Mesenchymal stem cell (in vitro differentiated cells and primary cell): Measurements from ENCODE around the gene WASHC3.

Experiments
- DNase-seq: peaks from one replicate; pipeline ENCODE4 v3.0.0-alpha.2; 2013
- H2AFZ ChIP-seq: one replicate; pipeline ENCODE4 v1.6.1; 2013; ENCODE audit warnings: low read depth, mild to moderate bottlenecking, control low read depth, inconsistent platforms, low read length, moderate library complexity
- H2AK5ac ChIP-seq: 2 replicates; pipeline ENCODE4 v1.6.1; 2013; ENCODE audit warnings: low read length, moderate library complexity, mild to moderate bottlenecking, inconsistent platforms; ENCODE audit not compliant: severe bottlenecking
- H2BK120ac ChIP-seq: one replicate; pipeline ENCODE4 v1.6.1; 2013; ENCODE audit warnings: low read depth, mild to moderate bottlenecking, inconsistent platforms, low read length, moderate library complexity
- H2BK12ac ChIP-seq, 2 experiments: one replicate each; pipeline ENCODE4 v1.6.1; 2013; ENCODE audit warnings: inconsistent platforms in 2 of 2, low read length in 2 of 2, mild to moderate bottlenecking in 2 of 2, moderate library complexity in 2 of 2, control low read depth in 1 of 2
- H2BK15ac ChIP-seq: one replicate; pipeline ENCODE4 v1.6.1; 2013; ENCODE audit warnings: mild to moderate bottlenecking, low read depth, inconsistent platforms; ENCODE audit not compliant: poor library complexity, severe bottlenecking
- H2BK5ac ChIP-seq: 2 replicates; pipeline ENCODE4 v1.6.1; 2013; ENCODE audit warnings: low read depth, mild to moderate bottlenecking, low read length, control low read depth, inconsistent platforms; ENCODE audit not compliant: poor library complexity, severe bottlenecking
- H3K14ac ChIP-seq, 2 experiments: one replicate each; pipeline ENCODE4 v1.6.1; 2013; ENCODE audit warnings: inconsistent platforms in 2 of 2, low read length in 2 of 2, control low read depth in 1 of 2, mild to moderate bottlenecking in 1 of 2, moderate library complexity in 1 of 2
- H3K18ac ChIP-seq, 2 experiments: one replicate each; pipeline ENCODE4 v1.6.1; 2013; ENCODE audit warnings: inconsistent platforms in 2 of 2, low read length in 2 of 2, control low read depth in 1 of 2, low read depth in 1 of 2, mild to moderate bottlenecking in 1 of 2
- H3K23ac ChIP-seq, 2 experiments: one replicate each; pipeline ENCODE4 v1.6.1; 2013; ENCODE audit warnings: inconsistent platforms in 2 of 2, low read length in 2 of 2, mild to moderate bottlenecking in 2 of 2, moderate library complexity in 2 of 2, control low read depth in 1 of 2
- H3K27ac ChIP-seq: 2 replicates; pipeline ENCODE4 v1.5.1; 2013; ENCODE audit warnings: mild to moderate bottlenecking, moderate library complexity, low read length, control low read depth, inconsistent platforms; ENCODE audit not compliant: poor library complexity, severe bottlenecking
- H3K27me3 ChIP-seq, 2 experiments: 2 replicates each; pipeline versions ENCODE4 v1.6.1 to v1.7.0; 2013; ENCODE audit warnings: low read length in 2 of 2, mild to moderate bottlenecking in 2 of 2, moderate library complexity in 2 of 2, control low read depth in 1 of 2, inconsistent platforms in 1 of 2; ENCODE audit not compliant: control insufficient read depth in 1 of 2, insufficient read depth in 1 of 2
- H3K36me3 ChIP-seq, 2 experiments: 2 replicates each; pipeline versions ENCODE4 v1.6.1 to v1.7.0; 2013; ENCODE audit warnings: low read length in 2 of 2, control low read depth in 1 of 2, inconsistent platforms in 1 of 2, low read depth in 1 of 2, mild to moderate bottlenecking in 1 of 2; ENCODE audit not compliant: insufficient read depth in 2 of 2, control insufficient read depth in 1 of 2
- H3K4ac ChIP-seq, 2 experiments: one replicate each; pipeline ENCODE4 v1.6.1; 2013; ENCODE audit warnings: inconsistent platforms in 2 of 2, low read length in 2 of 2, mild to moderate bottlenecking in 2 of 2, moderate library complexity in 2 of 2, control low read depth in 1 of 2, low read depth in 1 of 2
- H3K4me1 ChIP-seq: 2 replicates; pipeline ENCODE4 v1.6.1; 2013; ENCODE audit warnings: low read depth, low read length, control low read depth; ENCODE audit not compliant: control insufficient read depth, insufficient read depth
- H3K4me2 ChIP-seq: 2 replicates; pipeline ENCODE4 v1.6.1; 2013; ENCODE audit warnings: low read length, mild to moderate bottlenecking, inconsistent platforms; ENCODE audit not compliant: poor library complexity, severe bottlenecking
- H3K4me3 ChIP-seq, 2 experiments: 2 replicates each; pipeline versions ENCODE4 v1.5.1 to v1.7.0; 2013; ENCODE audit warnings: low read length in 2 of 2, mild to moderate bottlenecking in 2 of 2, control low read depth in 1 of 2, low read depth in 1 of 2; ENCODE audit not compliant: insufficient read depth in 1 of 2
- H3K79me1 ChIP-seq: replicated peaks from 2 replicates; pipeline ENCODE4 v1.6.1; 2013; ENCODE audit warnings: mild to moderate bottlenecking, control low read depth, low read length, inconsistent platforms; ENCODE audit not compliant: poor library complexity, severe bottlenecking
- H3K9ac ChIP-seq: 2 replicates; pipeline ENCODE4 v1.7.0; 2013; ENCODE audit warnings: mild to moderate bottlenecking, low read length, moderate library complexity
- H3K9me3 ChIP-seq: 2 replicates; pipeline ENCODE4 v1.7.0; 2013; ENCODE audit warnings: mild to moderate bottlenecking, low read length; ENCODE audit not compliant: control insufficient read depth
- H4K8ac ChIP-seq: one replicate; pipeline ENCODE4 v1.6.1; 2013; ENCODE audit warnings: inconsistent platforms, mild to moderate bottlenecking, low read length, moderate library complexity
- H4K91ac ChIP-seq: one replicate; pipeline ENCODE4 v1.6.1; 2013; ENCODE audit warnings: mild to moderate bottlenecking, low read length, inconsistent platforms
- WGBS: methylation state at CpG from one replicate; pipeline ENCODE4 v1.1.7; 2013; ENCODE audit warnings: mixed read lengths; 5-methylcytosine and 5-hydroxymethylcytosine counted together

WASHC3 gene

GRCh38 chr12:102031852-102032251 is 29.9 kb downstream of the WASHC3 start:
- H2BK12ac ChIP-seq = no peak overlapping the region
- DNase-seq = no peak
- H3K27ac ChIP-seq = no peak overlapping the region
- H3K4me1 ChIP-seq = no peaks in the 10 kb centered on the region
- no peak overlapping the region for H4K91ac ChIP-seq
- H3K36me3 ChIP-seq = peaks cover 0 to 66% of the 10 kb centered on the region in 2 experiments
- no peaks in the 10 kb centered on the region for H3K9me3 ChIP-seq
- no peak overlapping the region for H3K14ac ChIP-seq
- H2BK120ac ChIP-seq = no peak overlapping the region
- H2BK15ac ChIP-seq = no peak overlapping the region
- no peak overlapping the region for H3K4me2 ChIP-seq
- no peak overlapping the region for H2AK5ac ChIP-seq
- no peak overlapping the region for H3K4me3 ChIP-seq
- H3K9ac ChIP-seq = no peak overlapping the region
- H2BK5ac ChIP-seq = no peak overlapping the region
- no peak overlapping the region for H3K18ac ChIP-seq
- H3K23ac ChIP-seq = no peak overlapping the region
- no peak overlapping the region for H4K8ac ChIP-seq
- H3K79me1 ChIP-seq = no peaks in the 10 kb centered on the region
- H3K4ac ChIP-seq = no peak overlapping the region
- H2AFZ ChIP-seq = no peak overlapping the region
- no peaks in the 10 kb centered on the region for H3K27me3 ChIP-seq

GRCh38 chr12:102029141-102029540 is 32.6 kb downstream of the WASHC3 start:
- WGBS = 96% methylated on average over 2 of the region's 4 CpGs
- Histone ChIP-seq H2BK12ac (no peak overlapping the region), H3K4ac (no peak overlapping the region)

GRCh38 chr12:102026728-102027127 is 35.1 kb downstream of the WASHC3 start:
- Histone ChIP-seq H3K4ac (no peak overlapping the region), H3K14ac (no peak overlapping the region), H3K23ac (no peak overlapping the region), H3K18ac (no peak overlapping the region), H3K79me1 (no peaks in the 10 kb centered on the region), H2AFZ (no peak overlapping the region), H4K91ac (no peak overlapping the region), H4K8ac (no peak overlapping the region), H3K9me3 (no peaks in the 10 kb centered on the region), H2BK12ac (no peak overlapping the region), H3K4me2 (no peak overlapping the region), H3K4me3 (no peak overlapping the region), H3K4me1 (peaks cover 1% of the 10 kb centered on the region), H2AK5ac (no peak overlapping the region), H3K36me3 (peaks cover 0 to 57% of the 10 kb centered on the region in 2 experiments), H2BK120ac (no peak overlapping the region), H3K9ac (no peak overlapping the region), H3K27ac (no peak overlapping the region), H3K27me3 (no peaks in the 10 kb centered on the region), H2BK15ac (no peak overlapping the region), H2BK5ac (no peak overlapping the region)
- DNase-seq = no peak
- WGBS = 20% methylated on average over 1 of the region's 1 CpG

More at GRCh38 chr12:102029141-102029540, 32.6 kb downstream of the WASHC3 start:
- Histone ChIP-seq H4K8ac (no peak overlapping the region), H3K14ac (no peak overlapping the region), H2BK5ac (no peak overlapping the region), H3K4me2 (no peak overlapping the region), H3K9ac (peak overlapping the region; percentile 76), H2AFZ (no peak overlapping the region), H2BK120ac (no peak overlapping the region), H3K27me3 (no peaks in the 10 kb centered on the region), H2AK5ac (no peak overlapping the region), H3K4me1 (no peaks in the 10 kb centered on the region), H3K36me3 (peaks cover 0 to 67% of the 10 kb centered on the region in 2 experiments), H3K18ac (no peak overlapping the region), H3K27ac (no peak overlapping the region), H3K79me1 (no peaks in the 10 kb centered on the region), H3K23ac (no peak overlapping the region), H3K4me3 (no peak overlapping the region), H4K91ac (no peak overlapping the region), H3K9me3 (no peaks in the 10 kb centered on the region), H2BK15ac (no peak overlapping the region)
- DNase-seq = no peak

GRCh38 chr12:102024765-102025164 is 37.0 kb downstream of the WASHC3 start:
- no peak overlapping the region for H4K91ac ChIP-seq
- no peak overlapping the region for H2BK15ac ChIP-seq
- no peaks in the 10 kb centered on the region for H3K9me3 ChIP-seq
- H3K4me3 ChIP-seq = no peak overlapping the region
- H2BK120ac ChIP-seq = no peak overlapping the region
- no peak overlapping the region for H3K9ac ChIP-seq
- DNase-seq = no peak
- no peak overlapping the region for H3K14ac ChIP-seq
- H3K36me3 ChIP-seq = peaks cover 0 to 62% of the 10 kb centered on the region in 2 experiments
- H2AK5ac ChIP-seq = no peak overlapping the region
- no peak overlapping the region for H3K27ac ChIP-seq
- no peak overlapping the region for H2BK5ac ChIP-seq
- 95% methylated on average over 2 of the region's 2 CpGs for WGBS
- H3K79me1 ChIP-seq = no peaks in the 10 kb centered on the region
- no peak overlapping the region for H2BK12ac ChIP-seq
- H3K4me2 ChIP-seq = no peak overlapping the region
- peaks cover 1% of the 10 kb centered on the region for H3K4me1 ChIP-seq
- H3K23ac ChIP-seq = no peak overlapping the region
- no peak overlapping the region for H3K18ac ChIP-seq
- H3K4ac ChIP-seq = no peak overlapping the region
- H2AFZ ChIP-seq = no peak overlapping the region
- no peak overlapping the region for H4K8ac ChIP-seq
- H3K27me3 ChIP-seq = no peaks in the 10 kb centered on the region
